Measurements from ENCODE around the gene AMOT.

DNA sequence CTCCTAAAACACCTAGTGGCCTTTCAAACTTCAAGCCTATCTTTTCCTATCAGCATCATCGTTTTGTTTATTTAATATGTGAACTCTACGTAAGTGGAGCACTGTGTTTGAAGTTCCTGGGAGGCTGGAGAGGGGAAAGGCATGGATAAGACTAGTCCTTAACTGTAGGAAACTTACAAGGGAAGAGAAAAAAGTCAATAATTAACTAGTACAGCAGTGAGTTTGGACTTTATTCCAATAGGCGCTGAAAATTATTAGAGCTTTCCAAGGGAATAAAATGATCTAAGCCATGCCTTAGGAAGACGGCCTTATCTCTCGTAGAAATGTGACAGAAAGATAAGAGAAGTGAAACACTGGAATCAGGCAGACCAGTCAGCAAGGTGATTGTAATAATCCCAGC, 55.3 kb downstream of the AMOT start:
- TF ChIP-seq BCL11A (IDR thresholded peaks at IDR 0.05; ENCODE audit: low read depth, low read length), result no peak
- TF ChIP-seq CEBPB (IDR thresholded peaks at IDR 0.05; ENCODE audit: borderline replicate concordance in 1 of 2, low read depth in 2 of 2, low read length in 2 of 2), result no peak
- no peak for TF ChIP-seq CTCF (IDR thresholded peaks at IDR 0.05 in 2 of 3, conservative IDR thresholded peaks at IDR 0.05 in 1 of 3; ENCODE audit: control insufficient read depth in 2 of 3, extremely low read depth in 1 of 3, insufficient read depth in 1 of 3, low read depth in 3 of 3, low read length in 3 of 3)
- TF ChIP-seq RAD21 (IDR thresholded peaks at IDR 0.05; ENCODE audit: insufficient read depth, low read depth, low read length), result no peak
- TF ChIP-seq, protein P1, sequence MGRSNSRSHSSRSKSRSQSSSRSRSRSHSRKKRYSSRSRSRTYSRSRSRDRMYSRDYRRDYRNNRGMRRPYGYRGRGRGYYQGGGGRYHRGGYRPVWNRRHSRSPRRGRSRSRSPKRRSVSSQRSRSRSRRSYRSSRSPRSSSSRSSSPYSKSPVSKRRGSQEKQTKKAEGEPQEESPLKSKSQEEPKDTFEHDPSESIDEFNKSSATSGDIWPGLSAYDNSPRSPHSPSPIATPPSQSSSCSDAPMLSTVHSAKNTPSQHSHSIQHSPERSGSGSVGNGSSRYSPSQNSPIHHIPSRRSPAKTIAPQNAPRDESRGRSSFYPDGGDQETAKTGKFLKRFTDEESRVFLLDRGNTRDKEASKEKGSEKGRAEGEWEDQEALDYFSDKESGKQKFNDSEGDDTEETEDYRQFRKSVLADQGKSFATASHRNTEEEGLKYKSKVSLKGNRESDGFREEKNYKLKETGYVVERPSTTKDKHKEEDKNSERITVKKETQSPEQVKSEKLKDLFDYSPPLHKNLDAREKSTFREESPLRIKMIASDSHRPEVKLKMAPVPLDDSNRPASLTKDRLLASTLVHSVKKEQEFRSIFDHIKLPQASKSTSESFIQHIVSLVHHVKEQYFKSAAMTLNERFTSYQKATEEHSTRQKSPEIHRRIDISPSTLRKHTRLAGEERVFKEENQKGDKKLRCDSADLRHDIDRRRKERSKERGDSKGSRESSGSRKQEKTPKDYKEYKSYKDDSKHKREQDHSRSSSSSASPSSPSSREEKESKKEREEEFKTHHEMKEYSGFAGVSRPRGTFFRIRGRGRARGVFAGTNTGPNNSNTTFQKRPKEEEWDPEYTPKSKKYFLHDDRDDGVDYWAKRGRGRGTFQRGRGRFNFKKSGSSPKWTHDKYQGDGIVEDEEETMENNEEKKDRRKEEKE (IDR thresholded peaks at IDR 0.05), result no peak
